HG02943 (cell line): ENCODE results near the gene TRMT1.

ENCODE experiments used
- ATAC-seq: cut with Tn5 transposase; IDR thresholded peaks from one replicate; pipeline ENCODE4 v1.9.1; 2021; ENCODE audit warnings: mild to moderate bottlenecking, low read depth, moderate library complexity; ENCODE audit not compliant: unreplicated experiment

TRMT1 gene

DNA sequence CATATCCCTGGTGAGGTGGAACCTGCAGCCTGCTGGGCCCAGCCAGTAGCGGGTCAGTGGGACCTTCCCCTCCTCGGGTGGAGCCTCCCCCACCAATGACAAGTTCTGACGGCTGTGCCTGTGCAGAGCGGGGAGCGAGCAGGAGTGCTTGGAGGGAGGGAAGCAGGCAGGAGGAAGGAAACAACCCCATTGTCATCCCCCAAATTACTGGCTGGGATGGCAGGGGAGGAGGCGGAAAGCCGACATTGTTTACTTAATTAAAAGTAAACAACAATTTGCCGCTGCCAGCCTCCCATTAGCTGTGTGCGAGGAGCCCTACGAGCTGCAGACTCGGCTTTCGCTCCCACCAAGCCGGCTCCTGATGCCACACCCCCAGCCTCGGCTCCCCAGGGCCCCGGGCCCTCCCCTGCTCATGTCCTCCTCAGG, 59.4 kb downstream of the TRMT1 start:
- no peak for ATAC-seq

DNA sequence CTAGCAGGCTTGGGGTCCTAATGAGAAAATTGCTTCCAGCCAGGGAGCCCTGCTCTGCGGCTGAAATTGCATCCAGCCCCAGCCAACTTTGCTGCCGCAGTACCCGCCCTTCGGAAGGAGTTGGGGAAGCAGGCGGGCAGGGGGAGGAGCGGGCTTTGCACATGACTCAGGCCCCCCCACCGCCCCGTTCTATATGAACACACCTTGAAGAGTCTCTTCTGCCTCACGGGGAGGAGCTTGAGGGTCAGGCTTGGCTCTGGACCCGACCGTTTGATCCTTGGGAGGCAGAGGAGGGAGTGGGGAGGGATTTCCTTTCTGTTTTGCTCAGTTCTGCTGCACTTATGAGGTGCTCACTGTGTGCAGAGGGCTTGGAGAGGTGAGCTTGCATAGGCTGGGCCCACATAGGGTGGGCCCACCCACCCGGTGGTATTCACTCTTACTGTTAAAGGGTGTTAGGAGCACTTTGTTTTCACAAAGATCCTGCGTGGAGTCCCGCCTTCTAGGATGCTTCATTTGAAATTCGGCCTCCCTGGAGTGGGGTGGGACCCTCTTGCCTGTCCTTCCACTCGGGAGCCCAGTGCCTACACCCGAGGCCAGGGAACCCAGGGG, 60.4 kb downstream of the TRMT1 start:
- ATAC-seq, result no peak

DNA sequence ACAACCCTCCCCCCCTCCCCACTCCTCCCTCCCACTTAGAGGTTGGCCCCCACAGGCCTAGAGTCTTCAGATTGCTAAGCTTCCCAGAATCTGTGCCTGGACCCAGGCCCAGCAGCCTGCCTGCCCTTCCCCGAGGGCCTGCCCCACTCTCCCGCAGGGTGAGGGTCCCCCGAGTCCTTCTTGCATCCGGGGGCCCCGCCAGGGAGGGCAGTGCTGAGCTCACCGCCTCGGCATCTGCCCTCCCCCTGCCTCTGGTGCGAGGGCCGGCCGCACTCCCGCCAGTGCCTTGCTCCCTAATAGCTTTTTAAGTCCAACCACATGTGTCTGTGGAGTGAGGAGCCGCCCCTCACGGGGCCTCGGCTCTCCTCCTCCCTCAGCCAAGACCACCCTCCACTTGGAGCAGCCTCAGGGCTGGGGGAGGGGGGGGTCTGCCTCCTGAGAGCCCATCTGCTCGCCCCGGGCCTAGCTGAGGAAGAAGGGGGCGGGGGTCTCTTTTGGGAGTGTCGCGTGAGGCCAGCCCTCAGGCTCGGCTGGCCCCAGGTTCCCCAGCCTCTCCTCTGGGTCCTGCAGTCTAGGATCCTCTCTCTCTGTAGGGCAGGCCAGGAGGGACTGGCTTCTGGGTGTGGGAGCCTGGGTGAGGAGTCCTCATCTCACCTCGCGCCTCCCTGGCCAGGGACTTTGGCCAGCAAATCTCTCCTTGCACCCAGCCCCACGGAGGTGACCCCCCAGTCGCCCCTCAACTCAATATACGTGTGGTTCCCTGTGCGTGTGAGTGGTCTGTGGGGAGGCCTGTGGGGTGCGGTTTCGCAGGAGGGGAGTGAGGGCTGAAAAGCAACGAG, 61.1 kb downstream of the TRMT1 start:
- no peak for ATAC-seq
